Measurements from ENCODE around the gene LARP4B. TPM values are rescaled to one million over a fixed set of nuclear protein-coding genes. Genes with fewer than 3 reads are reported as not detected.

LARP4B gene
- total RNA-seq, 3 donors from 2014 or later, result 47.5 to 70.8 (median 68.5) TPM

DNA sequence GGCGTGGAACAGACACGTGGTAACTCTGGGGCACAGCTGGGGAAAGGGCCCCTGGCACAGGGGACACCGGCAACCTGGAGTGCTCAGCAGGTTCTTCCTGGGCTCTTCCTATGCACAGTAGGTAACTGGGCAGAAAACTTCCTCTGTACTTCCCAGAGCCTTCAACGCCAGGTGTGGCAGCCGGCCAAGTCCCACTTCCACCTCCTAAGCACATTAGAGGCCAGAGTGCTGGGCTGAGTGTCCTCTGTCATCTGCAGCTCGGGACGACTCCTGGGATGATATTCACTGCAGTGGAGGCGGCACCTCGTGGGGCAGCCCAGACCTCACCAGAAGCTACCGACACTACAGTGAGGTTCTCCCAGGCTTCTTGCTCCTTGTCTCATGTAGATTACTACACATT, 114.5 kb downstream of the LARP4B start:
- H3K9me3 ChIP-seq, result no peaks in the 10 kb centered on the region
- intact Hi-C loops (cut with DNase I; ENCODE audit: low total_unique reads), result no loop called here
- no peaks in the 10 kb centered on the region for H3K36me3 ChIP-seq
- TF ChIP-seq POLR2A (IDR thresholded peaks at IDR 0.05) (no peak), POLR2AphosphoS5 (IDR thresholded peaks at IDR 0.05) (no peak)
- TF ChIP-seq, protein P1, sequence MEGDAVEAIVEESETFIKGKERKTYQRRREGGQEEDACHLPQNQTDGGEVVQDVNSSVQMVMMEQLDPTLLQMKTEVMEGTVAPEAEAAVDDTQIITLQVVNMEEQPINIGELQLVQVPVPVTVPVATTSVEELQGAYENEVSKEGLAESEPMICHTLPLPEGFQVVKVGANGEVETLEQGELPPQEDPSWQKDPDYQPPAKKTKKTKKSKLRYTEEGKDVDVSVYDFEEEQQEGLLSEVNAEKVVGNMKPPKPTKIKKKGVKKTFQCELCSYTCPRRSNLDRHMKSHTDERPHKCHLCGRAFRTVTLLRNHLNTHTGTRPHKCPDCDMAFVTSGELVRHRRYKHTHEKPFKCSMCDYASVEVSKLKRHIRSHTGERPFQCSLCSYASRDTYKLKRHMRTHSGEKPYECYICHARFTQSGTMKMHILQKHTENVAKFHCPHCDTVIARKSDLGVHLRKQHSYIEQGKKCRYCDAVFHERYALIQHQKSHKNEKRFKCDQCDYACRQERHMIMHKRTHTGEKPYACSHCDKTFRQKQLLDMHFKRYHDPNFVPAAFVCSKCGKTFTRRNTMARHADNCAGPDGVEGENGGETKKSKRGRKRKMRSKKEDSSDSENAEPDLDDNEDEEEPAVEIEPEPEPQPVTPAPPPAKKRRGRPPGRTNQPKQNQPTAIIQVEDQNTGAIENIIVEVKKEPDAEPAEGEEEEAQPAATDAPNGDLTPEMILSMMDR (IDR thresholded peaks at IDR 0.05), result no peak
- no peak for DNase-seq (ENCODE audit: low spot score in 2 of 2)
- no peaks in the 10 kb centered on the region for H3K4me1 ChIP-seq
- H3K27me3 ChIP-seq, result no peaks in the 10 kb centered on the region
- H3K4me3 ChIP-seq, result no peak overlapping the region
- H3K27ac ChIP-seq, result no peak overlapping the region

DNA sequence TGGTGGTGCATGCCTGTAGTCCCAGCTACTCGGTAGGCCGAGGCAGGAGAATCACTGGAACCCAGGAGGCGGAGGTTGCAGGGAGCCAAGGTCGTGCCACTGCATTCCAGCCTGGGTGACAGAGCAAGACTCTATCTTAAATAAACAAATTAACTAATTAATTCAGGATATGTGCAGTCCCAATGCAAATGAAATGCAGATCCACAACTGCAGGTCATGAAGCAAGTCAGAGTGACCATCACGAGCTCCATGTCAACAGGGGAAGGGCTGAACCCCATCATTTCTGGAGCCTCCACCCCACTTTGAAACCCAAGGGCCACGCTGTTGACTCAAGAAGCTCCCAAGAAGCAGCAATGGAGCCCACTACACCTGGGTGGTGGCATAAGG, 115.4 kb downstream of the LARP4B start:
- no peaks in the 10 kb centered on the region for H3K27me3 ChIP-seq
- no peak overlapping the region for H3K4me3 ChIP-seq
- no peaks in the 10 kb centered on the region for H3K4me1 ChIP-seq
- intact Hi-C loops (cut with DNase I; ENCODE audit: low total_unique reads), result no loop called here
- TF ChIP-seq POLR2A (IDR thresholded peaks at IDR 0.05) (no peak), POLR2AphosphoS5 (IDR thresholded peaks at IDR 0.05) (no peak)
- TF ChIP-seq, protein P1 (IDR thresholded peaks at IDR 0.05), result no peak
- DNase-seq (ENCODE audit: low spot score in 2 of 2), result no peak
- H3K9me3 ChIP-seq, result no peaks in the 10 kb centered on the region
- no peak overlapping the region for H3K27ac ChIP-seq
- H3K36me3 ChIP-seq, result no peaks in the 10 kb centered on the region

DNA sequence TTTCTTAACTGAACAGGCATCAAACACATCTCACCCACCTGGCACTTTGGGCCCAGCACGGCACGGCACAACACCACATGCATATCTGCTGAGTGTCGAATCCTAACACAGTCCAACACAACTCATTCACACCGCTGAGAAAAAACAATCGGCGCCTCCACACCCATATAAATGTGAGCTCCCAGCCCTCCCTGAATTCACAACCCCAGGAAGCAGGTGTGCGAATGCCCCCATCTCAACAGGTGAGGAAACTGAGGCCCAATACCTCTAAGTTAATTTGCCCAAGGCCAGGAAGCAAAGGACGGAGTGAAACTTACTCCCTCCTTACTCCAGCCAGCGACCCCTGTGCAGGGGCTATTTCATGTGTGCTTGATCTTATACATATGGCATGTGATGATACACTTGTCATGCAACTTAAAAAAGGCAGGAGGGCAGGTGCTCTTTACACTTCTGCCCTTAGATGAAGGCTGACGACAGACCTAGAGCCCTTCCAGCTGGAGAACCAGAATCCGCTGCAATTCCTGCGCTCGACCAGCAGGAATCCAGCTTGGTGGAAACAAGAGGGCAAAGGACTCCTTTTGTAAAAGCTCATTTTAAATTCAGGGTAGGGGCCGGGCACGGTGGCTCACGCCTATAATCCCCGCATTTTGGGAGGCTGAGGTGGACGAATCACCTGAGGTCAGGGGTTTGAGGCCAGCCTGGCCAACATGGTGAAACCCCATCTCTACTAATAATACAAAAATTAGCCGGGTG, 116.0 kb downstream of the LARP4B start:
- no peak overlapping the region for H3K4me3 ChIP-seq
- no peaks in the 10 kb centered on the region for H3K4me1 ChIP-seq
- H3K9me3 ChIP-seq, result no peaks in the 10 kb centered on the region
- no peaks in the 10 kb centered on the region for H3K36me3 ChIP-seq
- H3K27me3 ChIP-seq, result no peaks in the 10 kb centered on the region
- no peak overlapping the region for H3K27ac ChIP-seq
- intact Hi-C loops (cut with DNase I; ENCODE audit: low total_unique reads), result no loop called here
- TF ChIP-seq, protein P1 (IDR thresholded peaks at IDR 0.05), result no peak
- no peak for TF ChIP-seq POLR2A (IDR thresholded peaks at IDR 0.05)
- no peak for TF ChIP-seq POLR2AphosphoS5 (IDR thresholded peaks at IDR 0.05)
- DNase-seq (ENCODE audit: low spot score in 2 of 2), result no peak

DNA sequence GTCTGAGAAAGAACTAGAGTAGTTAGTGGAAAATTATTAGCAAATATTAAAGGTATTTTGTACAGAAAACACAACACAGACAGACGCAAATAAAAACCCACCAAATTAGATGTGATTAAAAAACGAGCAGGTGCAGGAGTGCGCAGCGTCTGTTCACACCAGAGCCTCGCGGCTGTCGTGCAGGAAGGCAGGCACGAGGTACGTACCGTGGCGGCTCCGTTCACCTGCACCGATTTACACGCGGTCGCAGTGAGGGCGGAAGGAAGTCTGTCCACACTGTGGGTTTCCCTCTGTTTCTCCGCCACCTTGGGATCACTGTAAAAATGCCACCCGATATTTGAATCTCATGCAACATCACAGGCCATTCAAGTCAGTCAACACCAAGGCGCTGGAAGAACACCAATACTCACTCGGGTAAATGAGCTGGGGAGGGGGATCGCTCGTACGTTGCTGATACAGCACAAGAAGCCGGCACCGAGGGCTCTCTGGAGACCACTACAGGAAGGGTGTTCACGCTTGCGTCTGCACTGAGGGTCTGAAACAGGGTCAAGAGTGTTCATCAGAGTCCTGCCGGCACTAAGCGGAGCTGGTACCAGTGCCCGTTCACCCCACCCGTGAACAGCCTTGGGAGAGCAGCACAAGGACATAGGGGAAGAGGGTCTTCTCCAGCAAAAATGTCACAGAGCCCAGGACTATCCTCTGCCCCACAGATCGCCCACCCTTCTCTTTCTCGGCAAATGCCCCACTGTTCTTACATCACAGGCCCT, 116.8 kb downstream of the LARP4B start:
- Histone ChIP-seq H3K36me3 (no peaks in the 10 kb centered on the region), H3K4me3 (no peak overlapping the region), H3K27ac (no peak overlapping the region), H3K9me3 (no peaks in the 10 kb centered on the region), H3K27me3 (no peaks in the 10 kb centered on the region), H3K4me1 (no peaks in the 10 kb centered on the region)
- TF ChIP-seq POLR2AphosphoS5 (IDR thresholded peaks at IDR 0.05) (no peak), POLR2A (IDR thresholded peaks at IDR 0.05) (no peak)
- TF ChIP-seq, protein P1 (IDR thresholded peaks at IDR 0.05), result no peak
- intact Hi-C loops (cut with DNase I; ENCODE audit: low total_unique reads), result no loop called here
- DNase-seq (ENCODE audit: low spot score in 2 of 2), result no peak

DNA sequence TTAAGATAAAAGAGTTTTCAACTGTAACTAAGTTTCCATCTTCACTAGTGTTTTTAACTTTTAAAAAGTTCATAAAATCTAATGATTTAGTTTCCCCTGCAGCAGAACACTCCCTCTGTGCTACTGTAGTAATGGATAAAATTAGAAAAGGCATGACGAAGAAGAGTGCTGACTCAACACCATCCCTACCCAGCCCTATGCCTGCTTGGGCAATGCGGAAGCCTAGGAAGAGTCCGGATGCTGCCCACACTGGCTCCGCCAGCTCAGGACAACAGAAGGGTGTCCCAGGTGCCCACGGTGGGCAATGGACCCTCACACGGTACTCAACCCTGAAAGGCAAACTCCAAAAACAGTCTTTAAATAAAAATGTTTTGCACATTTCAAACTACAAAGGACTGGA, 118.2 kb downstream of the LARP4B start:
- TF ChIP-seq, protein P1 (IDR thresholded peaks at IDR 0.05), result no peak
- no peak for TF ChIP-seq POLR2AphosphoS5 (IDR thresholded peaks at IDR 0.05)
- no peak for TF ChIP-seq POLR2A (IDR thresholded peaks at IDR 0.05)
- Histone ChIP-seq H3K27ac (no peak overlapping the region), H3K27me3 (no peaks in the 10 kb centered on the region), H3K36me3 (no peaks in the 10 kb centered on the region), H3K4me3 (no peak overlapping the region), H3K4me1 (no peaks in the 10 kb centered on the region), H3K9me3 (no peaks in the 10 kb centered on the region)
- intact Hi-C loops (cut with DNase I; ENCODE audit: low total_unique reads), result no loop called here
- no peak for DNase-seq (ENCODE audit: low spot score in 2 of 2)

Data from breast epithelium (tissue), 4 donors.